Fibroblast of villous mesenchyme (primary cell): ENCODE data around the gene NAGA. TPM values are rescaled to one million over a fixed set of nuclear protein-coding genes. Genes with fewer than 3 reads are reported as not detected.
A peak's percentile ranks its signal among the peaks of the same experiment; 100 is the strongest.

Source experiments
- DNase-seq: peaks from one replicate; pipeline ENCODE4 v3.0.0-alpha.2; 2010; ENCODE audit warnings: low read depth
- H3K4me3 ChIP-seq: 2 replicates; pipeline ENCODE4 v1.5.1; 2011; ENCODE audit warnings: low read depth, mild to moderate bottlenecking, low read length
- CTCF ChIP-seq: IDR thresholded peaks from 2 replicates; pipeline ENCODE4 v1.5.1; 2012; ENCODE audit warnings: low read depth, mild to moderate bottlenecking, low read length; ENCODE audit not compliant: insufficient read depth
- total RNA-seq: library from RNA; depleted of rRNA; stranded (reverse); fragments of >200 nt; gene quantifications from 2 replicates; pipeline ENCODE4 v1.2.3, GENCODE V29; 2012

NAGA gene
- total RNA-seq, 1 donor: 31.1 TPM

GRCh38 chr22:42101199-42101598 is 30.6 kb upstream of the NAGA start:
- TF ChIP-seq CTCF: no peak
- DNase-seq: no peak
- no peak overlapping the region for H3K4me3 ChIP-seq

GRCh38 chr22:42091455-42091782 is 20.8 kb upstream of the NAGA start:
- peak overlapping the region; percentile 63 for H3K4me3 ChIP-seq
- TF ChIP-seq CTCF: no peak
- DNase-seq: no peak

GRCh38 chr22:42090596-42091454 is 20.2 kb upstream of the NAGA start, which contains the start of gene NDUFA6:
Gene NDUFA6, minus strand, starts transcription at chr22:42090772. Its CDS starts 28 bp downstream, at chr22:42090744.
- peak within 1 kb of the TSS; percentile 63 for H3K4me3 ChIP-seq
- peak; percentile 99 for DNase-seq
- TF ChIP-seq CTCF: peak; percentile 75

- no peak for DNase-seq
- no peak overlapping the region for H3K4me3 ChIP-seq
- no peak for TF ChIP-seq CTCF
Observed at GRCh38 chr22:42086051-42086450, 15.4 kb upstream of the NAGA start.

- no peak for TF ChIP-seq CTCF
- no peak overlapping the region for H3K4me3 ChIP-seq
- no peak for DNase-seq
Observed at GRCh38 chr22:42084874-42085273, 14.3 kb upstream of the NAGA start.

- no peak overlapping the region for H3K4me3 ChIP-seq
- DNase-seq: no peak
- no peak for TF ChIP-seq CTCF
Observed at GRCh38 chr22:42083119-42083518, 12.5 kb upstream of the NAGA start.
